Measurements from ENCODE around the gene ZMYND10.
A peak's percentile ranks its signal among the peaks of the same experiment; 100 is the strongest.

ZMYND10 gene

GRCh38 chr3:50345586-50346234 is at the start of gene ZMYND10:
ZMYND10 (minus strand) TSS chr3:50345732; CDS start chr3:50345579, 153 bp downstream.
- DNase-seq: peak; percentile 66

DNA sequence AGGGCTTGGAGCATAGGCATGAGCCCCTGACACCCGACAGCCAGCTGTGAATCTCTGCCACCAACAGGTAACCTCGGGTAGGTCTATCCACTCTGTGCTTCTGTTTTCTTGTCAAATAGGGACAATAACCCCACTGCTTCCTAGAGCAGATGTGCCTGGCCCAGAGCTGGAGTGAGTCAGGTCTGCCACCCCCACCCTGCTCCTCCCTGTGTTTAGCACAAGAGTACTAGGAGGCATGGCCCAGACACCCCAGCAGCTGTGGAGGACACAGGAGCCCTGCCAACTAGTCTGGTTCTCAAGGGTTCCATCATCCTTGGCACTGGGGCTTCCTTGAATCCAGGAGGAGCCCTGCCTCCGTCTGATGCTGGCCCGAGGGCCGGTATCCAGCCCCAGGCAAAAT is 47.5 kb upstream of the ZMYND10 start:
- no peak for DNase-seq

- DNase-seq: no peak
These were observed 46.7 kb upstream of the ZMYND10 start for GRCh38 chr3:50392101-50392715.

- no peak for DNase-seq
These were observed 45.1 kb upstream of the ZMYND10 start for GRCh38 chr3:50390508-50391224.

DNA sequence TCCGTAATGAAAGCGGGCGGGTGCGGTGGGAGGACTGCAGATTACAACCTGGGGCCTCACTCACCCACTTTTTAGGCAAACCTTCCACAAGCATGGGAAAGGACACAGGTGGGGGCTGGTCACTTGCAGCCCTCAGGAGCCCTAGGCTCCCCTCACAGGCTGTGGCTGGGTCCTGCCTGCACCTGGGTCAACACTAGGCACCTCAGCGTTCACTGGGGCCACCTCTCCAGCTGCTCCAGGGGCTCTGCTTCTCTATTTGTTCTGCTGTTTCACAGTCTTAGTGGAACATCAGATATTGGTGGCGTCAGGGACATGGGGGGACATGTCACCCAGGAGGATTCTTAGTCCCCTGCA is 43.9 kb upstream of the ZMYND10 start:
- DNase-seq: no peak

DNA sequence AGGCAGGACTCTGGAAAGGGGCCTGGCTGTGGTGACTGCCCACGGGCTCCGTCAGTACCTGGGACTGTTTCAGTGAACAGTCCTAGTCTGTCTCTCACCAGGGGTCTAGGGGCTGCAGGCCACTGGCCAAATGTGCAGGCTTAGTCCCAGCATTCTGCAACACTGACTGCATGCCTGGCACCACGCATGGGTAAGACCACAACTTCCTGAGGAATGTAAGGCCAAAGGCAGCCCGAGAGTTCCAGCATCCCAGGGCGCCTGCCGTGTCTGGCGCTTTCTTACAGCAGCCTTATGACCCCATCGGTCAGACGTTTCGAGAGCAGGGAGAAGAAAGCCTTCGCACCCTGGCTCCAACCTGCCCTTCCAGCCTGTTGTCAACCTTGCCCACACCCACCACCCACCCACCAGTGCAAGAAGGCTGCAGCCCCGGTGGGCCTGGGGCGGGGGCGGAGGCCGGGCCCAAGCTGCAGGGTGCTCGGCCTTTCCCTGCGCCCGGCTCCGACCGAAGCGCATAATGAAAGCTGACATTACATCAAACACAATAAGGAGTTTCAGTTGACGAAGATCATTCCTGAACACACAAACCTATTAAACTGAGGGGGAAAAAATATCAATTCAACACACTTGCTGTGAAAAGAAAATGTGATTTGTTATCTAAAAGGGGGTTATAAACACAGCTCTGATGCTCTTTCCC is 43.3 kb upstream of the ZMYND10 start:
- no peak for DNase-seq

- DNase-seq: no peak
These were observed 42.6 kb upstream of the ZMYND10 start for GRCh38 chr3:50388016-50388719.

DNA sequence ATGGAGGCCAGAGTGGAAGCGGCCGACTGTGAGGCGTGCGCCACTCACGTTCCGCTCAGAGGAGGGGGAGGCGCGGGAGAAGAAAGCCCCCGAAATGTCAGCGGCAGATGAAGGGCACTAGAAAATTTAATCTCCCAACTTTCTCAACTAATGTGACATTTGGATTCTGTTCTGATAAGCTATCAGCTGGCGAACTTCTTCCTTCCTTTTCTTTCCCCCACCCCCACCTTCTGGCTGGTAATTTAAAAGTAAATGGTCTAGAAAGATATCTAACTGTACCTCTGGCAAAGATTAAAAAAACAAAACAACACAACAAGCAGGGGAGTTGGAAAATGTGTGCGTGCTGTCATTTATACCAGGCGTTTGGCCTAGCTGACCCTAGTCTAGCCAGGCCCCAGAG is 40.2 kb upstream of the ZMYND10 start:
- DNase-seq: no peak

GRCh38 chr3:50383750-50384149 is 38.2 kb upstream of the ZMYND10 start:
- no peak for DNase-seq

- DNase-seq: no peak
These were observed 37.2 kb upstream of the ZMYND10 start for GRCh38 chr3:50382722-50383121.

GRCh38 chr3:50381383-50381782 is 35.9 kb upstream of the ZMYND10 start:
- no peak for DNase-seq

GRCh38 chr3:50380405-50381085 is 35.0 kb upstream of the ZMYND10 start:
- no peak for DNase-seq

DNA sequence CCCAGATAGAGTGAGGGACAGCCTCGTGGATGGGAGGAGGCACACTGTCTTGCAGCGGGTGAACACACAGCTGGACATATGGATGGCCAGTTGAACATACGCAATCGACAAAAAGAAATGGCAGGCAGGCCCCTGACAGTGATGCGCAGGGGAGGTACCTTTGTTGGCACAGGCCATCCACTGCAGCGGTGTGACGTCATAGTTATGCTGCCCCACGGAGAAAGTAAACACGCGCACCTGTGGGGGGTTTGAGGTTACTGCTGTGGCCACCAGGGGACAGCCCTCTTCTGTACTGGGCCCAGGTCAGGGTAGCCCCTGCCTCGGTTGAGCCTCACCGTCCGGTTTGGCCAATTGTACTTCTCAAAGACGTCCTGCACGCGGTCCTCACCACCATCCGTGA is 33.2 kb upstream of the ZMYND10 start:
- DNase-seq: no peak

DNA sequence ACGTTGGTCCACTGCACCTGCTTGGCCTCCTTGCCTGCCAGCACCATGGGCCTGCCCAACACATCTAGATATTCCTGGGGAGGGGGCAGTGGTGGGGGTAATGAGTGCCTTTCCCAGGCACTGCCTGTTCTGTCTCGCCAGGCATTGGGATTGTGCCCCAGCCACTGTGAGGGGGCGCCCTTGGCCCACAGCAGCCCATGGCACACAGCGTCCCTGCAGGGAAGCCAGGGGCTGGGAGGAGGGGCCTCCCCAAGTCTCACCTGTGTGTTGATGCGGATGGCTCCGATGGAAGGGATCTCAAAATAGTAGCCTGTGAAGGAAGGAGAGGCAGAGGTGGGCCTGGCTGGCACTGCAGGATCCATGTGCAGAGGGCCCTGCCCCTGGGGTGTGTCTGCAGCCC is 32.5 kb upstream of the ZMYND10 start:
- no peak for DNase-seq

- no peak for DNase-seq
These were observed 29.9 kb upstream of the ZMYND10 start for GRCh38 chr3:50375258-50375931.

- DNase-seq: no peak
These were observed 29.1 kb upstream of the ZMYND10 start for GRCh38 chr3:50374363-50375257.

GRCh38 chr3:50373146-50374051 is 27.9 kb upstream of the ZMYND10 start:
- no peak for DNase-seq

DNA sequence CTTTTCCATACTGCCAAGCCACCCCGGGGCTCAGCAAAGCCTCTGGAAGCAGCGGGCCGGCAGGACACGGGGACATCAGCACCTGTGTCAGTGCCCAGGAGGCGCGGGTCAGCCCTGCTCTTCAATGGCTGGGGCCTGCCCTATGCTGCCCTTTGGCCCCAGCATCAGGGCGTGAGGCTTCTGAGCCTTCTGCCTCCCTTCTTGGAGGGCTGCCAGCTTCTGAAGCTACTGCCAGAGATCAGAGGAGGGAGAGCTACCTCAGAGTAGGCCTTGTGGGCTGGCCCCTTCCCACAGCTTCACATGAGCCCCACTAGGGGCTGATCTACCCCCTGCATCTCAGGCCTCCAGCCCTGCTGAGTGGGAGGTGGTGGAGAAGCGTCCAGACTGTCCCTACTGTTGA is 26.8 kb upstream of the ZMYND10 start:
- no peak for DNase-seq

- DNase-seq: no peak
These were observed 25.7 kb upstream of the ZMYND10 start for GRCh38 chr3:50371133-50371685.
